Sigmoid colon (tissue), 7 donors: ENCODE measurements around the gene CABP5. TPM values are rescaled to one million over a fixed set of nuclear protein-coding genes. Genes with fewer than 3 reads are reported as not detected.
A peak's percentile ranks its signal among the peaks of the same experiment; 100 is the strongest.
"Not testable (repeated sequence)": the region's sequence is repeated elsewhere in the genome, so short reads cannot be mapped to it uniquely, and the experiment has no call there.

Experiments used
- DNase-seq: peaks from one replicate; pipeline ENCODE4 v3.0.0-alpha.2; 2019
- H3K27ac ChIP-seq, 4 donors: fragments of 200-600 bp; sonication (generic); one replicate each; pipeline ENCODE4 v1.5.1; 2016 to 2019; ENCODE audit warnings: mild to moderate bottlenecking in 1 of 4
- H3K27me3 ChIP-seq, 3 donors: fragments of 200-600 bp; sonication (generic); one replicate each; pipeline ENCODE4 v1.5.1; 2019; ENCODE audit warnings: mild to moderate bottlenecking in 1 of 3
- H3K36me3 ChIP-seq, 4 donors: fragments of 200-600 bp; sonication (generic); one replicate each; pipeline ENCODE4 v1.5.1; 2016 to 2019
- H3K4me1 ChIP-seq, 4 donors: fragments of 200-600 bp; sonication (generic); one replicate each; pipeline ENCODE4 v1.5.1; 2017 to 2019
- H3K4me3 ChIP-seq, 4 donors: fragments of 200-600 bp; sonication (generic); one replicate each; pipeline ENCODE4 v1.5.1; 2017 to 2019; ENCODE audit warnings: mild to moderate bottlenecking in 2 of 4, moderate library complexity in 1 of 4
- H3K9me3 ChIP-seq, 4 donors: fragments of 200-600 bp in 3 of 4; sonication (generic) in 3 of 4; one replicate each; pipeline versions ENCODE4 v1.5.1 to v1.6.1; 2013 to 2019
- CTCF ChIP-seq, 4 experiments: fragments of 450-650 bp in 3 of 4; fragments of 200-600 bp in 1 of 4; IDR thresholded peaks; one replicate each; pipeline ENCODE4 v1.5.1; 2016 to 2019; ENCODE audit warnings: antibody characterized with exemption in 4 of 4, mild to moderate bottlenecking in 3 of 4, moderate library complexity in 2 of 4
- EP300 ChIP-seq, 4 donors: sonication (generic); formaldehyde crosslinking; IDR thresholded peaks; one replicate each; pipeline ENCODE4 v1.6.1; 2017; ENCODE audit warnings: antibody characterized with exemption in 4 of 4
- POLR2A ChIP-seq, 2 donors: fragments of 450-650 bp; IDR thresholded peaks; one replicate each; pipeline ENCODE4 v1.6.1; 2016; ENCODE audit warnings: antibody characterized with exemption in 2 of 2, mild to moderate bottlenecking in 2 of 2, moderate library complexity in 2 of 2
- POLR2AphosphoS5 ChIP-seq, 4 donors: sonication (generic); formaldehyde crosslinking; IDR thresholded peaks; one replicate each; pipeline ENCODE4 v1.6.1; 2017; ENCODE audit warnings: antibody characterized with exemption in 4 of 4
- WGBS, 2 donors: extraction: QIAGEN DNeasy Blood & Tissue Kit; methylation state at CpG; one replicate each; pipeline ENCODE4 v1.1.7; 2013; 5-methylcytosine and 5-hydroxymethylcytosine counted together
- intact Hi-C: fragments of 100-400 bp; cut with DNase I; formaldehyde crosslinking; loops from one replicate; pipeline ENCODE4 v1.15.1; 2023
- polyA plus RNA-seq, 3 donors: library from polyadenylated mRNA; stranded (reverse); fragments of 200-250 nt; gene quantifications; one replicate each; pipeline ENCODE4 v1.2.3, GENCODE V29; 2013
- total RNA-seq, 4 donors: library from RNA; depleted of rRNA; stranded (reverse); fragments of >200 nt; gene quantifications; one replicate each; pipeline ENCODE4 v1.1.0, GENCODE V29; 2016
- donor health status: healthy with polysubstance abuse.
- donor health status: Bipolar disorder and iron deficiency.
- donor health status: healthy.

Gene CABP5
- total RNA-seq (not detected), polyA plus RNA-seq (10 to 100 TPM in 1 of 3 donors, not detected in 2; 22.8 TPM)

GRCh38 chr19:48043675-48044258, at the start of gene CABP5:
Gene CABP5 (minus strand): TSS chr19:48044079. CDS start chr19:48043922, 157 bp downstream.
- Histone ChIP-seq H3K36me3 (peaks cover 0 to 5% (median 0%) of the 10 kb centered on the region in 4 donors), H3K27ac (no peak within 1 kb of the TSS), H3K4me1 (no peaks in the 10 kb centered on the region), H3K4me3 (no peak within 1 kb of the TSS), H3K27me3 (peaks cover 0 to 8% (median 0%) of the 10 kb centered on the region in 3 donors), H3K9me3 (no peaks in the 10 kb centered on the region)
- DNase-seq, result no peak
- intact Hi-C loops, result no loop called here
- 79 to 80% methylated on average over 10 of the region's 10 CpGs for WGBS, 2 donors
- no peak for TF ChIP-seq CTCF (IDR thresholded peaks at IDR 0.05)
- TF ChIP-seq EP300 (IDR thresholded peaks at IDR 0.05), result no peak
- TF ChIP-seq POLR2AphosphoS5 (IDR thresholded peaks at IDR 0.05), result no peak
- TF ChIP-seq POLR2A (IDR thresholded peaks at IDR 0.05), result no peak

GRCh38 chr19:48091111-48091718, 47.3 kb upstream of the CABP5 start:
- WGBS, 2 donors, result 85 to 89% methylated on average over 13 of the region's 13 CpGs
- H3K9me3 ChIP-seq, intact Hi-C loops, DNase-seq, H3K27me3 ChIP-seq, H3K4me3 ChIP-seq, H3K27ac ChIP-seq: not testable (repeated sequence)
- Histone ChIP-seq H3K36me3 (peaks cover 3 to 27% (median 11%) of the 10 kb centered on the region in 4 donors), H3K4me1 (peaks cover 0 to 17% (median 11%) of the 10 kb centered on the region in 4 donors)

GRCh38 chr19:48090281-48090802, 46.5 kb upstream of the CABP5 start:
- H3K27ac ChIP-seq, result peak overlapping the region in 3 of 4 donors; percentile 44 to 50 (median 47)
- no peak overlapping the region for H3K4me3 ChIP-seq
- intact Hi-C loops, result no loop called here
- H3K36me3 ChIP-seq, result peaks cover 0 to 20% (median 11%) of the 10 kb centered on the region in 4 donors
- WGBS, 2 donors, result 17 to 39% methylated on average over 5 of the region's 5 CpGs
- no peak for DNase-seq
- no peak for TF ChIP-seq CTCF (IDR thresholded peaks at IDR 0.05)
- no peak for TF ChIP-seq POLR2A (IDR thresholded peaks at IDR 0.05)
- no peak for TF ChIP-seq EP300 (IDR thresholded peaks at IDR 0.05)
- peak in 2 of 4 donors; percentile 35 to 37 for TF ChIP-seq POLR2AphosphoS5 (IDR thresholded peaks at IDR 0.05)
- H3K9me3 ChIP-seq, result peaks cover 0 to 2% (median 0%) of the 10 kb centered on the region in 4 donors
- peaks cover 0 to 17% (median 15%) of the 10 kb centered on the region in 4 donors for H3K4me1 ChIP-seq
- H3K27me3 ChIP-seq, result no peaks in the 10 kb centered on the region

GRCh38 chr19:48088991-48089390, 45.1 kb upstream of the CABP5 start:
- H3K36me3 ChIP-seq, DNase-seq, intact Hi-C loops, H3K27me3 ChIP-seq, H3K4me3 ChIP-seq, H3K27ac ChIP-seq, H3K9me3 ChIP-seq: not testable (repeated sequence)
- H3K4me1 ChIP-seq, result peaks cover 0 to 28% (median 22%) of the 10 kb centered on the region in 4 donors
- 94 to 95% methylated on average over 6 of the region's 6 CpGs for WGBS, 2 donors

- no peak for DNase-seq
- Histone ChIP-seq H3K9me3 (no peaks in the 10 kb centered on the region), H3K36me3 (no peaks in the 10 kb centered on the region), H3K27ac (peak overlapping the region in 3 of 4 donors; percentile 45 to 55 (median 54)), H3K27me3 (no peaks in the 10 kb centered on the region), H3K4me1 (peaks cover 0 to 28% (median 23%) of the 10 kb centered on the region in 4 donors), H3K4me3 (no peak overlapping the region)
- 92 to 94% methylated on average over 7 of the region's 7 CpGs for WGBS, 2 donors
- no peak for TF ChIP-seq CTCF (IDR thresholded peaks at IDR 0.05)
- no peak for TF ChIP-seq EP300 (IDR thresholded peaks at IDR 0.05)
- no peak for TF ChIP-seq POLR2A (IDR thresholded peaks at IDR 0.05)
- TF ChIP-seq POLR2AphosphoS5 (IDR thresholded peaks at IDR 0.05), result no peak
- intact Hi-C loops, result no loop called here
Observed at GRCh38 chr19:48085904-48086864, 42.3 kb upstream of the CABP5 start.
